Activated CD8-positive, alpha-beta T cell treated with anti-CD3 and anti-CD28 coated beads for 36 hours (primary cell): Measurements from ENCODE around the gene RAPGEF3. TPM values are rescaled to one million over a fixed set of nuclear protein-coding genes. Genes with fewer than 3 reads are reported as not detected.

ENCODE experiments used
- ATAC-seq: fragments of 200-7000 bp; cut with Tn5 transposase; one replicate; pipeline ENCODE4 v1.10.0; 2021; ENCODE audit warnings: mild to moderate bottlenecking, moderate library complexity
- CTCF ChIA-PET: fragments of 350-600 bp; sonication (Branson Sonifier 250); formaldehyde crosslinking; loops from one replicate; lab custom pipeline; 2021; ENCODE audit warnings: antibody characterized with exemption; lab: Charles Lee
- POLR2A ChIA-PET: fragments of 350-600 bp; sonication (Branson Sonifier 250); formaldehyde crosslinking; loops from one replicate; lab custom pipeline; 2021; ENCODE audit warnings: antibody characterized with exemption; lab: Charles Lee
- DNase-seq: peaks from one replicate; pipeline ENCODE4 v3.0.0-alpha.2; 2020
- H3K27ac Mint-ChIP-seq: one replicate; pipeline ENCODE4 v1.8.0; 2021; ENCODE audit warnings: mild to moderate bottlenecking, mixed read lengths
- H3K27me3 Mint-ChIP-seq: one replicate; pipeline ENCODE4 v1.8.0; 2021; ENCODE audit warnings: mixed read lengths
- H3K36me3 Mint-ChIP-seq: one replicate; pipeline ENCODE4 v1.8.0; 2021; ENCODE audit warnings: low read depth, mixed read lengths
- H3K4me1 Mint-ChIP-seq: one replicate; pipeline ENCODE4 v1.8.0; 2021; ENCODE audit warnings: low read depth, mixed read lengths
- H3K4me3 Mint-ChIP-seq: one replicate; pipeline ENCODE4 v1.8.0; 2021; ENCODE audit warnings: mild to moderate bottlenecking, moderate library complexity, mixed read lengths
- H3K9me3 Mint-ChIP-seq: one replicate; pipeline ENCODE4 v1.8.0; 2021; ENCODE audit warnings: mixed read lengths
- intact Hi-C: fragments of 100-400 bp; cut with micrococcal nuclease; formaldehyde crosslinking; loops from one replicate; pipeline ENCODE4 v1.10.0; 2022
- total RNA-seq, 2 experiments: library from RNA; stranded (reverse); gene quantifications; one replicate each; pipeline ENCODE4 v1.2.3, GENCODE V29; 2021
- TF ChIP-seq, protein P1 (sequence below): fragments of 200-600 bp; IDR thresholded peaks from one replicate; pipeline ENCODE4 v1.8.0; 2022; ENCODE audit warnings: antibody characterized with exemption, mild to moderate bottlenecking

The RAPGEF3 gene
- total RNA-seq, 2 experiments from 2014 or later = 0.56 to 0.58 TPM

DNA sequence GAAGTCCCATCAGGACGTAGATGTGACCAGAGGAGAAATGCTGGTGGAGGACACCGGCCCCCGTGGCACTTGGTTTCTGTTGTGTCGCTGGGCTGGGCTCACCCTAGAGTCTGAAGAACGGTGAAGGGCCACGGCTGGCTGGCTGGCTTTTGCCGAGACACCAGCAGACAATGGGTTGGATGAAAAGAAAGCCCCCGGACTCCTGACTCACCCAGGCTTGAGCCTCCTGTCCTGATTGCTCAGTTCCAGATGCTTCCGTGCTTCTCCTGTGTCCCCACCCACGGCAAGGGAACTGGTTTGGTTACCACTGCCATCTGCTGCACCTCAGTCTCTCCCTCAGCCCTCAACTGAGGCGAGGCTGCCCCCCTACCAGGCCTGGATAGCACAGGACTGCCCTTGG, 23.0 kb downstream of the RAPGEF3 start:
- ATAC-seq (no peak), DNase-seq (no peak)
- TF ChIP-seq, protein P1, sequence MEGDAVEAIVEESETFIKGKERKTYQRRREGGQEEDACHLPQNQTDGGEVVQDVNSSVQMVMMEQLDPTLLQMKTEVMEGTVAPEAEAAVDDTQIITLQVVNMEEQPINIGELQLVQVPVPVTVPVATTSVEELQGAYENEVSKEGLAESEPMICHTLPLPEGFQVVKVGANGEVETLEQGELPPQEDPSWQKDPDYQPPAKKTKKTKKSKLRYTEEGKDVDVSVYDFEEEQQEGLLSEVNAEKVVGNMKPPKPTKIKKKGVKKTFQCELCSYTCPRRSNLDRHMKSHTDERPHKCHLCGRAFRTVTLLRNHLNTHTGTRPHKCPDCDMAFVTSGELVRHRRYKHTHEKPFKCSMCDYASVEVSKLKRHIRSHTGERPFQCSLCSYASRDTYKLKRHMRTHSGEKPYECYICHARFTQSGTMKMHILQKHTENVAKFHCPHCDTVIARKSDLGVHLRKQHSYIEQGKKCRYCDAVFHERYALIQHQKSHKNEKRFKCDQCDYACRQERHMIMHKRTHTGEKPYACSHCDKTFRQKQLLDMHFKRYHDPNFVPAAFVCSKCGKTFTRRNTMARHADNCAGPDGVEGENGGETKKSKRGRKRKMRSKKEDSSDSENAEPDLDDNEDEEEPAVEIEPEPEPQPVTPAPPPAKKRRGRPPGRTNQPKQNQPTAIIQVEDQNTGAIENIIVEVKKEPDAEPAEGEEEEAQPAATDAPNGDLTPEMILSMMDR = no peak
- no peaks in the 10 kb centered on the region for H3K36me3 Mint-ChIP-seq
- H3K27ac Mint-ChIP-seq = no peak overlapping the region
- ChIA-PET CTCF (interaction anchor here (0.9 to 10.6 kb wide), 6 partner anchors 9 to 38 kb away, joined by 4 to 355 read pairs (median 6); partner anchors contain the start of genes RAPGEF3 and SLC48A1), POLR2A (interaction anchor here (1.2 kb wide), 1 partner anchor 40 kb away, joined by 3 read pairs; no protein-coding TSS in a partner anchor)
- no peaks in the 10 kb centered on the region for H3K9me3 Mint-ChIP-seq
- H3K27me3 Mint-ChIP-seq = no peaks in the 10 kb centered on the region
- intact Hi-C loops = no loop called here
- peaks cover 11% of the 10 kb centered on the region for H3K4me1 Mint-ChIP-seq
- no peak overlapping the region for H3K4me3 Mint-ChIP-seq

DNA sequence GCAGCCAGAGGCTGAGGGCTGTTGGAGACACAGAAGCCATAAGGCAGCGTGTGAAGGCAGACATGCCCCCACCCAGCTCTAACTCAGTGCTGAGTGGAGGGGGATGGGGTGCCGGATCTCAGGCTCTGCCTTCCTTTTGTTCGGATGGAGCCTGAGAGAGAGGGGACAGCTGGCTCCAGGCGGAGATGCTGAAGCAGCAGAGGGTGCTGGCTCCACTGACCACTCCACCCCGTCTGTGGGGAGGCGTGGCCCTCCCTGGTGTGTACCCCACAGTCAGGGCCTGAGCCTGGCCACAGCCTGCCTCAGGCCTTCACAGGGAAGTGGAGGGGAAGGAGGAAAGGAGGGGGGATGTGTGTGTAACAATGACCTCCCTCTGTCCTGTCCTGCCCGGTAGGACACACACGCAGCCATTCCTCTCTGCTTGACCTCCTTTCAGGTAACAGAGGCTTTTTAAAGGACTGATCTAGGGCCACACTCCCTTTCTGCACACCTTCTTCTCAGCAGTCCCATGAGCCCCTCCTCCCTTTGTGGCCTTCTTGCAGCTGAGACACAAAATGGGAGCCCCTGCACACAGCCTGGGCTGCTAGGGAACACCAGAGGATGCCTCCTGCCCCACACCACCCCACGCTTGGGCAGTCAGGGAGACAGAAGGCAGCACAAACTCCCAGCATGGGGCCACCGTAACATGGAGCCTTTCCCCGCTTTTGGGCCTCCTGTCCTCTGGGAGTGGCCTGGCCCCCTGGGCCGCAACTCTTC, 23.8 kb downstream of the RAPGEF3 start:
- Mint-ChIP-seq H3K27ac (no peak overlapping the region), H3K4me1 (peaks cover 7% of the 10 kb centered on the region), H3K9me3 (no peaks in the 10 kb centered on the region), H3K4me3 (no peak overlapping the region), H3K27me3 (no peaks in the 10 kb centered on the region), H3K36me3 (no peaks in the 10 kb centered on the region)
- TF ChIP-seq, protein P1 = no peak
- intact Hi-C loops = no loop called here
- CTCF ChIA-PET = interaction anchor here (2.2 to 10.6 kb wide), 3 partner anchors 19 to 32 kb away, joined by 5 to 355 read pairs (median 49); partner anchors contain the start of gene RAPGEF3
- no peak for DNase-seq
- POLR2A ChIA-PET = interaction anchor here (1.5 kb wide), 1 partner anchor 16 kb away, joined by 3 read pairs; no protein-coding TSS in a partner anchor
- no peak for ATAC-seq

DNA sequence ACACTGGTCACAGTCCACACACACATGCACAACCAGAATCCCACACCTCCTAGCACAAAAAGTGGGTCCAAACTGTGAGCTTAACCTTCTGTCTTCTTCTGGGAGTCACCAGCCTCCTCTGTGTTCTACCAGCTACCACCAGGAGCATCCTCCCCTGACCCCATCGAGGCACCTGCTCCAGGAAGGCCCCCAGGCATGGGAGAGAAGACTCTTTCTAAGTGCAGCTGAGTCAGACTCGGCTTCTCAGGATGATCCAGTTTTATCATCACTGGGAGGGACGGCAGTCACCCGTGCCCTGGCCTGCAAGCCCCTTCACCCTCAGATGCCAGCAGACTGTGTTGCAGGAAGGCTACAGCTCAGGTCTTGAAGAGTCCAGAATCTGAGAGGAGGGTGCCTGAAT, 25.5 kb downstream of the RAPGEF3 start:
- ATAC-seq = no peak
- no peaks in the 10 kb centered on the region for H3K4me1 Mint-ChIP-seq
- H3K4me3 Mint-ChIP-seq = no peak overlapping the region
- H3K27me3 Mint-ChIP-seq = no peaks in the 10 kb centered on the region
- ChIA-PET POLR2A (interaction anchor here (0.9 to 1.5 kb wide), 3 partner anchors 10 to 49 kb away, joined by 3 read pairs; no protein-coding TSS in a partner anchor), CTCF (interaction anchor here (0.6 to 5.3 kb wide), 7 partner anchors 9 to 172 kb away, joined by 3 to 54 read pairs (median 5); partner anchors contain the start of gene VDR)
- no peaks in the 10 kb centered on the region for H3K9me3 Mint-ChIP-seq
- no peak for DNase-seq
- H3K27ac Mint-ChIP-seq = no peak overlapping the region
- intact Hi-C loops = no loop called here
- no peaks in the 10 kb centered on the region for H3K36me3 Mint-ChIP-seq
- TF ChIP-seq, protein P1 = no peak

DNA sequence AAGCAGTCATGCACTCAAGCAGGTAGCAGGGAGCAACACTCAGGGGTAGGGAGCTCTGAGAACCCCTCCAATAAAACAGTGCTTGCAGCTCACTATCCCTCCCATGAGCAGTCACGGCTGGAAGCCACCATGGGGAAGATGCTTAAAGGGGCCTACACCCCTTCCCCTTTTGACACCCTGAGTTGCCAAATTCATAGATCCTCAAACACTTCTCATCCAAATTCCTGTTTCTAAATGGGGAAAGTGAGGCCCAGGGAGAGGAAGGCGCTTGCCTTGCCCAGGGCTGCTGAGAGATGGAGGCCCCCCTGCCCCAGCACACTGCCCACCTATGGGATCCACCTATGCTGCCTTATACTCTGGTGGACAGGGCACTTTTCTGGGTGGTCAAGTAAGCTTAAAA, 26.2 kb downstream of the RAPGEF3 start:
- Mint-ChIP-seq H3K4me1 (no peaks in the 10 kb centered on the region), H3K27me3 (no peaks in the 10 kb centered on the region), H3K9me3 (no peaks in the 10 kb centered on the region), H3K4me3 (no peak overlapping the region), H3K36me3 (no peaks in the 10 kb centered on the region), H3K27ac (no peak overlapping the region)
- intact Hi-C loops = no loop called here
- ChIA-PET POLR2A (interaction anchor here (0.8 to 2.0 kb wide), 2 partner anchors 10 to 29 kb away, joined by 3 to 6 read pairs; no protein-coding TSS in a partner anchor), CTCF (interaction anchor here (1.3 to 5.3 kb wide), 4 partner anchors 10 to 40 kb away, joined by 3 to 54 read pairs (median 27); no protein-coding TSS in a partner anchor)
- TF ChIP-seq, protein P1 = no peak
- DNase-seq = no peak
- ATAC-seq = no peak
